ENCODE results near the gene RNF144A. TPM values are rescaled to one million over a fixed set of nuclear protein-coding genes. Genes with fewer than 3 reads are reported as not detected.

The RNF144A gene
- total RNA-seq, 1 experiment from 2014 or later = 10.6 TPM

DNA sequence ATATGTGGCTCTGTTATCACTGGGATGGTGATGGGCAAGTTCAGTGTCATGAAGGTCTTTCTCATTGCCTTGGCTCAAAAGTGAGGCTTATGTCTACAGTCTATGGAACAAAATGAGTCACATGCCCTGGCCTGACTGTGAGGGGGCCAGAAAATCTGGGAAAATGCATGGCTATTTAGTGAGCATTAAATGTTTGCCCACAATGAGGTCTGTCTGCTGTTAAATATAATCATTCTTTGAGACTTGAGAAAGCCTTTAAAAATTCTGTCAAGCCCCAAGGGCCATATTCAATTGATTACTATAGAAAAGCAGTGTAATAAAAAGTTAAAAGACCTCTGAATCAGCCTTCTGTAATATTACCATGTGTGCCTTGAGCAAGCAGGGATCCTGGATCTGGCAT lies 5.5 kb upstream of the RNF144A start:
- no peak overlapping the region for H3K56ac ChIP-seq (ENCODE audit: insufficient read length, low read depth, low read length)
- no peak overlapping the region for H2BK20ac ChIP-seq (ENCODE audit: low read depth, low read length, poor library complexity, severe bottlenecking)
- H3K14ac ChIP-seq (ENCODE audit: insufficient read depth, low read length) = no peak overlapping the region
- H3K9me3 ChIP-seq (ENCODE audit: control insufficient read depth, low read depth, low read length) = no peaks in the 10 kb centered on the region
- H2BK5ac ChIP-seq (ENCODE audit: insufficient read length, low read length) = no peak overlapping the region
- TF ChIP-seq, protein P1, sequence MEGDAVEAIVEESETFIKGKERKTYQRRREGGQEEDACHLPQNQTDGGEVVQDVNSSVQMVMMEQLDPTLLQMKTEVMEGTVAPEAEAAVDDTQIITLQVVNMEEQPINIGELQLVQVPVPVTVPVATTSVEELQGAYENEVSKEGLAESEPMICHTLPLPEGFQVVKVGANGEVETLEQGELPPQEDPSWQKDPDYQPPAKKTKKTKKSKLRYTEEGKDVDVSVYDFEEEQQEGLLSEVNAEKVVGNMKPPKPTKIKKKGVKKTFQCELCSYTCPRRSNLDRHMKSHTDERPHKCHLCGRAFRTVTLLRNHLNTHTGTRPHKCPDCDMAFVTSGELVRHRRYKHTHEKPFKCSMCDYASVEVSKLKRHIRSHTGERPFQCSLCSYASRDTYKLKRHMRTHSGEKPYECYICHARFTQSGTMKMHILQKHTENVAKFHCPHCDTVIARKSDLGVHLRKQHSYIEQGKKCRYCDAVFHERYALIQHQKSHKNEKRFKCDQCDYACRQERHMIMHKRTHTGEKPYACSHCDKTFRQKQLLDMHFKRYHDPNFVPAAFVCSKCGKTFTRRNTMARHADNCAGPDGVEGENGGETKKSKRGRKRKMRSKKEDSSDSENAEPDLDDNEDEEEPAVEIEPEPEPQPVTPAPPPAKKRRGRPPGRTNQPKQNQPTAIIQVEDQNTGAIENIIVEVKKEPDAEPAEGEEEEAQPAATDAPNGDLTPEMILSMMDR (conservative IDR thresholded peaks at IDR 0.05) = no peak
- no peak overlapping the region for H3T11ph ChIP-seq (ENCODE audit: low read length)
- 0 out of 2 replicates have a peak, but pooled peaks cover 3% of the 10 kb centered on the region for H3K4me1 ChIP-seq (ENCODE audit: insufficient read depth, low read length)
- H3K27ac Mint-ChIP-seq = no peak overlapping the region
- H4K5ac ChIP-seq (ENCODE audit: insufficient read length, low read depth, low read length) = no peak overlapping the region
- H2BK12ac ChIP-seq (ENCODE audit: insufficient read length, low read depth, low read length) = no peak overlapping the region
- H2BK15ac ChIP-seq (ENCODE audit: low read depth, low read length) = no peak overlapping the region
- no peak overlapping the region for H2AK5ac ChIP-seq (ENCODE audit: insufficient read length, low read length)
- H3K4me3 Mint-ChIP-seq = no peak overlapping the region
- no peaks in the 10 kb centered on the region for H3K27me3 ChIP-seq (ENCODE audit: insufficient read depth, low read length)
- H3K27me3 Mint-ChIP-seq (ENCODE audit: low read depth) = peaks cover 8% of the 10 kb centered on the region
- H4K20me1 ChIP-seq (ENCODE audit: control insufficient read depth, insufficient read depth, insufficient read length) = no peaks in the 10 kb centered on the region
- H3K36me3 Mint-ChIP-seq (ENCODE audit: insufficient read depth in 1 of 3, low read depth in 3 of 3) = no peaks in the 10 kb centered on the region
- H4K91ac ChIP-seq (ENCODE audit: insufficient read length, low read depth, low read length) = no peak overlapping the region
- H3K79me2 ChIP-seq (ENCODE audit: insufficient read depth, low read length) = no peaks in the 10 kb centered on the region
- H3K18ac ChIP-seq (ENCODE audit: insufficient read length, low read depth, low read length) = no peak overlapping the region
- no peaks in the 10 kb centered on the region; a peak in 1 of 5 replicates for H3K9me3 Mint-ChIP-seq
- no peak overlapping the region for H3K4ac ChIP-seq (ENCODE audit: low read depth, low read length)
- no peak overlapping the region for H2AFZ ChIP-seq (ENCODE audit: low read length)
- no peaks in the 10 kb centered on the region for H3K79me1 ChIP-seq (ENCODE audit: insufficient read depth, low read depth, low read length, poor library complexity, severe bottlenecking)
- no peak overlapping the region for H3K27ac ChIP-seq (ENCODE audit: insufficient read length, low read depth, low read length)
- no peak overlapping the region for H3K23ac ChIP-seq (ENCODE audit: insufficient read length, low read depth, low read length)
- no peak for DNase-seq
- no peak overlapping the region for H4K8ac ChIP-seq (replicated peaks; ENCODE audit: insufficient read length, low read depth, low read length)
- H3K23me2 ChIP-seq (ENCODE audit: insufficient read length, low read depth, low read length, poor library complexity, severe bottlenecking) = no peaks in the 10 kb centered on the region
- no peak overlapping the region for H3K4me2 ChIP-seq (ENCODE audit: insufficient read depth, insufficient read length, low read length)
- H3K4me1 Mint-ChIP-seq = peaks cover 16 to 26% of the 10 kb centered on the region in 2 experiments
- H3K9ac ChIP-seq (ENCODE audit: extremely low read depth, insufficient read length, low read length) = no peak overlapping the region
- no peak overlapping the region for H2BK120ac ChIP-seq (ENCODE audit: low read depth, low read length, poor library complexity, severe bottlenecking)

All from H9 (cell line).